ENCODE measurements around the gene CEP57L1.

DNA sequence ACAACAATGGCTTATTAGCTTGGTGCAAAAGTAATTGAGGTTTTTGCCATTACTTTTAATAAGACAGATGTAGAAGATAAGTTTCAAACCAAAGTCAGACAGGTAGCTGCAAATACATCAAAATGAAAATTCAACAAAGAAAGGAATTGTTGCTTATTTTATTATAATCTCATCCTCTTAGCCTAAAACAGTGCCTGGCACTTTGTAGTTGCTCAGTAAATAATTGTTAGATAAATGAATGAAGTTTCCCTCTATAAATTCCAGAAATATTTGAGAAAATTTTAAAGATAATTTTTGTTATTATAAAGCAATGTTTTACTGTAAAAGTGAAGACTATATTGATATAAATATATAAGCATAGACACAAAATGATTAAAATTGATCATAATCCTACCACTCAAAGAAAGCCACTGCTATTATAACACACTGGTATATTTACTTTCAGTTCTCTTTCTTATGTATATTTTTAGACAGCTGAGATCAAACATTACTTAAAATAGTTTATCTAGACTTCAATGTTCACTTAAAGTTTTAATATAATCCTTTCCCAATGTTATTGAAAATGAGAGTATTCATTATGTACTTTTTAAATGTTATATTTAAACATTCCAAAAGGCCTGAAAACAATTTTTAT lies 43.2 kb upstream of the CEP57L1 start:
- TF ChIP-seq, protein P1, sequence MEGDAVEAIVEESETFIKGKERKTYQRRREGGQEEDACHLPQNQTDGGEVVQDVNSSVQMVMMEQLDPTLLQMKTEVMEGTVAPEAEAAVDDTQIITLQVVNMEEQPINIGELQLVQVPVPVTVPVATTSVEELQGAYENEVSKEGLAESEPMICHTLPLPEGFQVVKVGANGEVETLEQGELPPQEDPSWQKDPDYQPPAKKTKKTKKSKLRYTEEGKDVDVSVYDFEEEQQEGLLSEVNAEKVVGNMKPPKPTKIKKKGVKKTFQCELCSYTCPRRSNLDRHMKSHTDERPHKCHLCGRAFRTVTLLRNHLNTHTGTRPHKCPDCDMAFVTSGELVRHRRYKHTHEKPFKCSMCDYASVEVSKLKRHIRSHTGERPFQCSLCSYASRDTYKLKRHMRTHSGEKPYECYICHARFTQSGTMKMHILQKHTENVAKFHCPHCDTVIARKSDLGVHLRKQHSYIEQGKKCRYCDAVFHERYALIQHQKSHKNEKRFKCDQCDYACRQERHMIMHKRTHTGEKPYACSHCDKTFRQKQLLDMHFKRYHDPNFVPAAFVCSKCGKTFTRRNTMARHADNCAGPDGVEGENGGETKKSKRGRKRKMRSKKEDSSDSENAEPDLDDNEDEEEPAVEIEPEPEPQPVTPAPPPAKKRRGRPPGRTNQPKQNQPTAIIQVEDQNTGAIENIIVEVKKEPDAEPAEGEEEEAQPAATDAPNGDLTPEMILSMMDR (IDR thresholded peaks at IDR 0.05) = no peak
- TF ChIP-seq POLR2A (IDR thresholded peaks at IDR 0.05) = no peak
